Left colon (tissue), 2 donors: Measurements from ENCODE around the gene NRXN3. TPM values are rescaled to one million over a fixed set of nuclear protein-coding genes. Genes with fewer than 3 reads are reported as not detected.

Experiments
- ATAC-seq: fragments of 200-7000 bp; cut with Tn5 transposase; one replicate; pipeline ENCODE4 v1.9.1; 2020; ENCODE audit warnings: mild to moderate bottlenecking, moderate library complexity
- DNase-seq, 2 donors: peaks; one replicate each; pipeline ENCODE4 v3.0.0-alpha.2; 2020
- intact Hi-C, 2 donors: fragments of 100-400 bp; cut with DNase I in 1 of 2; cut with micrococcal nuclease in 1 of 2; formaldehyde crosslinking; loops; one replicate each; pipeline versions ENCODE4 v1.11.2 to v1.14.0; 2022; cut with DNase I, micrococcal nuclease
- total RNA-seq, 2 donors: library from RNA; stranded (reverse); fragmentation: NEBNext Ultra II Directional; extraction: Animal tissue kit (Norgen Biotek cat#: 25700); gene quantifications; one replicate each; pipeline ENCODE4 v1.2.1, GENCODE V29; 2021
- donor health status: DM: no; HTN: no; CAD: no.
- donor health status: DM: yes; HTN: yes; CAD: no.

Gene NRXN3
- total RNA-seq, 2 donors from 2014 or later, result 1.8 to 5.6 TPM

- ATAC-seq, result no peak
- no peak for DNase-seq
- intact Hi-C loops, result no loop called here
Measured at GRCh38 chr14:79342942-79343341, 1172.8 kb downstream of the NRXN3 start.

DNA sequence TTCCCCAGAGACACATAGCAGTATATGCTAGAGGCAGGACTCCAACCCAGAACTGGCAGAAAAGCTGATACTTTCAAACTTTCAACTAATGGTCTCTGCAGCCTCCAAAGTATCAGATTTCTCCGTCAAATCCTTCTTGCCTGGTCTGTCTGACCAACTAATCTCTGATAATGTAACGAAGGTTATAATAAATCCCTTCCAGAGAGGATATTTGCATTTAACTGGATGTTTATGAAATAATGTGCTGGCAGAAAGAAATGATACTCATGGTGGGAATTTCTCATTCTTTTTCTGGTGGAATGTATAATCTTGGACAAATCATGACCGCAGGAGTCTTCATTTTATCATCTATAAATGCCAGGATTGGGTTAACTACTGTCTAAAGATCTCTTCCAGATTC is 1180.8 kb downstream of the NRXN3 start:
- intact Hi-C loops, result no loop called here
- DNase-seq (no peak), ATAC-seq (no peak)

- intact Hi-C loops, result no loop called here
- no peak for DNase-seq
- ATAC-seq, result no peak
Measured at GRCh38 chr14:79352076-79352630, 1182.0 kb downstream of the NRXN3 start.

DNA sequence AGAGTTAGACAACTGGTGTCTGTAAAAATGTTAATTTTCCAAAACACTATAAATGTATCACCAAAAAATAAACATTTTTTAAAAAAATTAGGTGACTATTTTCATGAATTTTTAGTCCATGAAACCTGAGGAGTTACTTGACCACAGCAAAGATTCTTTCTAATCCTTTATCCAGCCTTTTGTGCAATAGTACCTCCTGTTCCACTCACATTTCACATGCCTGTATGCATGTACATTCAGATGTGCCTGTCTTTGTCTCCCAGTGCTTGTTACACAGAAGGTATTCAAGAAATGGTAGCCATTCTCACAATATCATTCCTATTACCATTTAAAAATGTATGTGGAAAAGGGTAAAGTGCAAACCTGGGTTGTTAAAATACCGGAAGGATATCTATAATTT is 1184.2 kb downstream of the NRXN3 start:
- ATAC-seq (no peak), DNase-seq (no peak)
- intact Hi-C loops, result no loop called here

DNA sequence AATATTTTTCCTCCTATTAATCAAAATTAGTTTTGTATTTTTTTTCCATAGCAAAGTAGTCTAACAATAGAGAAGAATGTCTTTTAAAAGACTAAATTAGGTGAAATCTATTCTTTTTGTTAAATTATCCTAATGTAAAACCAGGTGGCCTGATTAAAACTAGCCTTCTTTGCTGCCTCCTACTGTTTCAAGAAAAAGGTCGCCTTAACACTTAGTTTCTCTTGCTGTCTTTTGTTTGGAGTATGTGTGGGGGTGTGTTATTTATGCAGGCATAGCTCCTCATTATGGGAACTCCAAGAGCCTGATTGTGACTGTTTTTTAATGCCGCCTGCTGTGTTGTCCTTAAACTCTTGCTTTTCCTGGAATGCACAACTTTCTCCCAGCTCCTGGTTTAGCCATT is 1185.9 kb downstream of the NRXN3 start:
- no peak for ATAC-seq
- intact Hi-C loops, result no loop called here

DNA sequence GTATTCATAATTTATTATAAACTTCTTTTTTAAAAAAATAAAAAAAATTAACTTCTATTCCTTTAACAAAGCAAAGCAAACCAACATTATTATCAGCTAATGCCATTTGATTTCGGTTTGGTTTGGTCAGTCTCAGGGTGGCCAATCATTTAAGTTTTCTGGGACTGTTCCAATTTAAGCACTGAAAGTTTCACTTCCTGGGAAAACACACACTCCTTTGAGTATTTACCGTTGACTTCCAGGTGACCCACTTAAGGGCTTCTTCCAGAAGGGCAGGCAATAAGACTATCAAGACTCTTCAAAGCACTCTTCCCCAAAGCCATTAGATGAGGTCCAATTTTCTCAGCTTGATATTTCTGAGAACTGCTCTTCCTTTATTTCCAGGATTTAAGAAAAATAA is 1187.1 kb downstream of the NRXN3 start:
- intact Hi-C loops, result no loop called here
- ATAC-seq (no peak), DNase-seq (no peak)

More for the DNA sequence above, 1185.9 kb downstream of the NRXN3 start:
- DNase-seq, result no peak

GRCh38 chr14:79363291-79363690 is 1193.1 kb downstream of the NRXN3 start:
- intact Hi-C loops, result no loop called here
- no peak for ATAC-seq
- DNase-seq, result no peak

DNA sequence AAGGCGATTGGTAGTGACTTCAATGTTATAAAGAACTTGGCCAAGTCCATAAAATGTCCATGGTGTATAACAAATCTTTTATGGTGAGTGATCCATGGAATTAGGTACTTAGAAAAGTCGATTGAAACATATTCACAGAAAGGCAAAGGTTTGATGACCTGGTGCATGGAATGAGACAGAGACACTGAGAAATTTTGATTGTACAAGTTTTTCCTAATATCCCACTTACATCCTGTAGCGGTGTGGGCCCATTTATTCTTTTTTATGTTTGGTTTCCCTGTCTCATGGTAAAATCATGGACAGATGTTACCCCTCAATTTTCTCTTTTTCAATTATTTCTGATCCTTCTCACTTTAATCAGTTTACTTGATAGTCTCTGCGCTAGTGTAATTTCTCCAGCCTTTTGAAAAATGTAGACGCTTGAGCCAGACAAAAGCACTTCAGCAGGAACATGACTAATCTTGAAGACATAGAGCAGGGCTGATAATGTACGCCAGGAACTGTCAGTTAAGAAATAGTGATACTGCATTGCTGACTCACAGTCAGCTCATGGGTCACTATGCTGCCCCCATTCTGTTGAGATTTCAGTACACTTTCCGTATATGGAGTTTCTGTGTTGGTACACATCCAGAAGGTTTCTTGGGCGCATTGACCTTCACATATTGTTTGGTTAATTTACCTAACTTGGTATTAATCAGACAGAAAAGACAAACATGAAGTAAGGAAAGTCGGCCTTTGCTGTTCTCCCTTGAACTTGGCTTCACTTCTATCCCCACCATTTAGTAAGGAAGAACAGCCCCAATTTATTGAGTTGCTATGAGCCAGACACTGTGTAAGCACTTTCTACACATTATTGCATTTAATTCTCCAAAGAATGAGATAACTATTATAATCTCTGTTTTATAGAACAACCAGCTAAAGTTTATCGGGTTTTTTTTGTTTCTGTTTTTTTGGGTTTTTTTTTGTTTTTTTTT is 1199.5 kb downstream of the NRXN3 start:
- intact Hi-C loops, result no loop called here
- ATAC-seq (no peak), DNase-seq (peak in 1 of 2 donors; percentile 39)

DNA sequence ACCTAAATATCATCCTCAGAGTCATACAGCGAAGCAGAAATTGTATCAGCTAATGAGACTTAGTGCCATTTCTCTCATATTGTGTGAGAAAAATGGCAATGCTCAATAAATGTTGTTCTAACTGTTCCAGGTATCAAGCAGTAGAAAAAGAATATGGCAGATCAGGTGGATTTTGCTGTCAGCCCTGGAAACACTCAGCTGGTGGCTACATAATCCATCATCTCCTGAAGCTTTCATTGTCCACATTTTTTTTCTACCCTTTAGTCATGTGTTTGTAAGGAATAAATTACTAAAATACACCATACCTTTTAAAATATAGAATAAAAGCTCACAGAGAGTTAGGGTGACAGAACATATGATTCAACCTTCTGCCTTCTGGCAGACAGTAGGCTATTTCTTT is 1200.8 kb downstream of the NRXN3 start:
- intact Hi-C loops, result no loop called here
- DNase-seq, result no peak
- ATAC-seq, result no peak

DNA sequence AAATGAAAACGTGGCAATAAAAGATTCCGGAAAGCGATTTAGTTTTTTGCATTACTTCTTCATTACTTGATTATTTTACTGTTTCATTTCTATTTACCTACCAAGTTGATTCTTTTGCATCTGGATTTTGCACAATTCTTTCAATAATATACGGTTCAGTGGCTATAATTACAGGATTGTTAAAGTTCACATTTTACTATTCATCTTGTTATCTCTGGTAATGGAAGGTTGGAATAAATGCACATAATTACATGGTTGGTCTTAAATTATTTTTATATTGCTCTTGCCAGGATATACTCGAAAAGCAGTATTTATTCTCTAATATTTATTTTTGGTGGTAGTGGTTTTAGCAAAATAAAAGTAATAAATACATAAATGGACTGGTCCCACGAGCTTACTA is 1203.3 kb downstream of the NRXN3 start:
- DNase-seq, result no peak
- ATAC-seq, result no peak
- intact Hi-C loops, result no loop called here

DNA sequence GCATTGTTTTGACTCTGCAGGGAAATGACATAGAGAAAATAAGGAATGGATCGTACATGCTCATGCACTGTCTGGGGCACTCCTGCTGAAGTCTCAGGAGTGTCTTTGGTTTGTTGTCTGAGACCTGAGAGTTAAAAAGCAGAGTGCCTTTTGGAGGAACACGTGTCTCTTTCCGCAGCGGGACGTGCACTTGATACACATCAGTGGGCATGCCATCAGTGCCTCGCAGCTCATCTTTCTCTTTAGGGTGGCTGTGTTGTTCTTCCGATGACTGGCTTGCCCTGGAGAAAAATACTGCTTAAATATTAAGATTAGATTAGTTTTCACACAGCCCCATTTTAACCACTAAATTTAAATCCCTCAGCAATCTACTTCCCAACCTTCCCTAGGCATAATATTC is 1205.2 kb downstream of the NRXN3 start:
- no peak for DNase-seq
- no peak for ATAC-seq
- intact Hi-C loops, result no loop called here

DNA sequence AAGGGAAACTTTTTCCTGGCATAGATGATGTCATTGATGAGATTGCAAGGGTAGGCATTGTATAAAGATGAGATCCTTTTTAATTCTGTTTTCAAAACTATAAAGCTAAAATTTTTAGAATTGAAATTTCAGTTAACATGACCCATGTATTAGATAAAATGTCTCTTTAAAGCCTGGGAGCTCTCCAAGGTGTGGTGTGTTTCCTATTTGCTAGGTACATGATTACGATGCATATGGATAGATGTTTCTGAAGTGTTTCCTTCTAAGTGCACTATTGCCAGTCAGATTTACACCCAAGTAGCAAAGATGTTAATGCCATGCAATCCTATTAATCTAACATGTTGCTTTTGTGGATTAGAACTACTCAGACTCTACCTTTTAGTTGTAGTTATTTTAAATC is 1206.4 kb downstream of the NRXN3 start:
- DNase-seq (no peak), ATAC-seq (no peak)
- intact Hi-C loops, result no loop called here

- DNase-seq (no peak), ATAC-seq (no peak)
- intact Hi-C loops, result no loop called here
Measured at GRCh38 chr14:79378020-79378419, 1207.8 kb downstream of the NRXN3 start.

GRCh38 chr14:79379266-79379665 is 1209.1 kb downstream of the NRXN3 start:
- DNase-seq (no peak), ATAC-seq (no peak)
- intact Hi-C loops, result no loop called here

- no peak for DNase-seq
- no peak for ATAC-seq
- intact Hi-C loops, result no loop called here
Measured at GRCh38 chr14:79383031-79383430, 1212.9 kb downstream of the NRXN3 start.

DNA sequence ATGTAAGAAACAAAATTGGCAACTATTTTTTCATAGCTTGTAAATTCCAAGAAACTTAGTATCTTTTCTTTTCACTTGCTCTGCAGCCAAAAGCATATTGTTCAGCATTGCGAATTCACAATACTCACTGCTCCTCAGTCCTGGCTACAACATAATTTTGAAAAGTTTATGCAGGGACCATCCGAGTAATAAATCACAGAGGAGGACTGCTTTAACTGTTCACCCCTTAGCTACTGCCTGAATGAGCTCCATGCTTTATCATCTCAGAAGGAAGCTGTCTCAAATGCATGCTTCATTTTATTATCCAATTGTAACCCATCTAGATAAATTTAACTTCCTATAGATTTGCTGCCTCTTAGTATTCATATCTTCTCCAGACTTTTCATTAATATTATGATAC is 1213.3 kb downstream of the NRXN3 start:
- ATAC-seq (no peak), DNase-seq (no peak)
- intact Hi-C loops, result no loop called here

DNA sequence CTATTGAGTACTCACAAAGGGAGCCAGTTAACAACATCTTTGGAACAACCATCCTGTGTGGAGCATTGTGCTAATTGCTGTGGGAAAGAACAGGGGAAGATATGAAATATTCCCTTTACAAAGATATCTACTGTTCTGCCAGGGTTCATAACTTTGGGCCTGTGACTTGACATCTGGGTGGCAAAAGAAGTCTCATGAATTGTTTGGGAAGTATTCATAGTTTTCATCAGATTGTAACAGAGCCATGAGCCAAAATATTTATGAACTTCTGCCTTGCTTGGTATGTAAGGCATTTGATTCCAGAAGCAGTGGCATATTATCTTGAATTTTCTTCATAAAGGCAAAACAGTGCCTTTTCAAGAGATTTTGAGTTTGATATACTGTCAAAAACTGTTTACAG is 1224.9 kb downstream of the NRXN3 start:
- intact Hi-C loops, result no loop called here
- ATAC-seq (no peak), DNase-seq (no peak)

- intact Hi-C loops, result no loop called here
- DNase-seq (no peak), ATAC-seq (no peak)
Measured at GRCh38 chr14:79404874-79405511, 1234.8 kb downstream of the NRXN3 start.

DNA sequence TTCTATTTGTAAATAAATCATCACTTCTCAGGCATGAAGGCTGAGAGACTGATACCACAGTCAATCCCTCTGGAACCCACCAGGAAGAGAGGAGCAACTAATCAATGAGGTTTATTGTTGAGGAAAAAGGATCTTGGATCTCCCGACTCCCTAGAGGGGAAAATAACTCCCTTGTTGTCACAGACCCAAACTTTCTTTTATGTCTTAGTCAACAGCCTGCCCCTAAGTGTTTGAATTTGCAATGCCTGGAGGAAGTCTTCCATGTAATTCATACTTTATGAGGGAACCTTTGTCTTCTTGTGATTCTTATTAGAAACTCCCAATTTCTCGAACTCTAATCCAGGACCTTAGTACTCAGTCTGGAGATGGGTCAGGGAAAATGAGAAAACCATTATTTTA is 1235.3 kb downstream of the NRXN3 start:
- no peak for ATAC-seq
- no peak for DNase-seq
- intact Hi-C loops, result no loop called here

DNA sequence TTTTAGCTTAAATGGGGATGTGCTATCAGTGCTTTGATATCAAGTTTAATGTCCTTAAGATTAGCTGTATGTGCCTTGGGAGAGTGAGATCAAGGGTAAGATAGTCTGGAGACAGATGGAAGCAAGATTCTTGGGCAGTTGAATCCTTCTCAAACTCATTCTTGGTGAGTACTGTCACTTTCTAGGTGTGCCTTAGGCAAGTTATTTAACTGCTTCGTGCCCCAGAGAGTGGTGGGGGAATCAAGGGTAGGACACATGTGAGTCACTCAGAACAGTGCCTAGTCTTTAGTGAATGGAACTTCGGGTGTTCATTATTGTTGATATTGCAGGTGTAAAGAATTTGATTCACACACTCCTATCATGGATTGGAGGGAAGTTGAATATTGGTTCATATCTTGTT is 1237.4 kb downstream of the NRXN3 start:
- intact Hi-C loops, result no loop called here
- ATAC-seq (no peak), DNase-seq (no peak)
